ENCODE results near the gene DMD.

Gene DMD

GRCh38 chrX:32392655-32393054 is 818.7 kb downstream of the DMD start:
- TF ChIP-seq MAX (IDR thresholded peaks at IDR 0.05; ENCODE audit: low read depth, low read length) (no peak), POLR2A (IDR thresholded peaks at IDR 0.05; ENCODE audit: extremely low read depth, insufficient read length) (no peak), CTCF (IDR thresholded peaks at IDR 0.05; ENCODE audit: low read depth, low read length) (no peak), MYC (IDR thresholded peaks at IDR 0.05; ENCODE audit: low read depth, low read length) (no peak)
- DNase-seq (ENCODE audit: low read depth) = no peak
- no peak overlapping the region for H3K4me3 ChIP-seq (ENCODE audit: low read depth, low read length)

GRCh38 chrX:32370456-32371205 is 840.7 kb downstream of the DMD start:
- DNase-seq (ENCODE audit: low read depth) = no peak
- H3K4me3 ChIP-seq (ENCODE audit: low read depth, low read length) = no peak overlapping the region
- no peak for TF ChIP-seq MYC (IDR thresholded peaks at IDR 0.05; ENCODE audit: low read depth, low read length)

- TF ChIP-seq CTCF (IDR thresholded peaks at IDR 0.05; ENCODE audit: low read depth, low read length) = no peak
- no peak for DNase-seq (ENCODE audit: low read depth)
- H3K4me3 ChIP-seq (ENCODE audit: low read depth, low read length) = no peak overlapping the region
Observed at GRCh38 chrX:32293962-32294700, 917.2 kb downstream of the DMD start.

- no peak for DNase-seq (ENCODE audit: low read depth)
- TF ChIP-seq MAX (IDR thresholded peaks at IDR 0.05; ENCODE audit: low read depth, low read length) (no peak), POLR2A (IDR thresholded peaks at IDR 0.05; ENCODE audit: extremely low read depth, insufficient read length) (no peak), CTCF (IDR thresholded peaks at IDR 0.05; ENCODE audit: low read depth, low read length) (no peak), MYC (IDR thresholded peaks at IDR 0.05; ENCODE audit: low read depth, low read length) (no peak)
- H3K4me3 ChIP-seq (ENCODE audit: low read depth, low read length) = no peak overlapping the region
Observed at GRCh38 chrX:32289356-32289755, 922.0 kb downstream of the DMD start.

- no peak for DNase-seq (ENCODE audit: low read depth)
- no peak for TF ChIP-seq MYC (IDR thresholded peaks at IDR 0.05; ENCODE audit: low read depth, low read length)
- TF ChIP-seq CTCF (IDR thresholded peaks at IDR 0.05; ENCODE audit: low read depth, low read length) = no peak
- TF ChIP-seq MAX (IDR thresholded peaks at IDR 0.05; ENCODE audit: low read depth, low read length) = no peak
- TF ChIP-seq POLR2A (IDR thresholded peaks at IDR 0.05; ENCODE audit: extremely low read depth, insufficient read length) = no peak
- no peak overlapping the region for H3K4me3 ChIP-seq (ENCODE audit: low read depth, low read length)
Observed at GRCh38 chrX:32281853-32282252, 929.5 kb downstream of the DMD start.

GRCh38 chrX:32280921-32281320 is 930.4 kb downstream of the DMD start:
- TF ChIP-seq CTCF (IDR thresholded peaks at IDR 0.05; ENCODE audit: low read depth, low read length) (no peak), MYC (IDR thresholded peaks at IDR 0.05; ENCODE audit: low read depth, low read length) (no peak), POLR2A (IDR thresholded peaks at IDR 0.05; ENCODE audit: extremely low read depth, insufficient read length) (no peak), MAX (IDR thresholded peaks at IDR 0.05; ENCODE audit: low read depth, low read length) (no peak)
- no peak overlapping the region for H3K4me3 ChIP-seq (ENCODE audit: low read depth, low read length)
- DNase-seq (ENCODE audit: low read depth) = no peak

Measured in NB4 (cell line).